ENCODE measurements around the gene DNAH2.

Gene DNAH2

DNA sequence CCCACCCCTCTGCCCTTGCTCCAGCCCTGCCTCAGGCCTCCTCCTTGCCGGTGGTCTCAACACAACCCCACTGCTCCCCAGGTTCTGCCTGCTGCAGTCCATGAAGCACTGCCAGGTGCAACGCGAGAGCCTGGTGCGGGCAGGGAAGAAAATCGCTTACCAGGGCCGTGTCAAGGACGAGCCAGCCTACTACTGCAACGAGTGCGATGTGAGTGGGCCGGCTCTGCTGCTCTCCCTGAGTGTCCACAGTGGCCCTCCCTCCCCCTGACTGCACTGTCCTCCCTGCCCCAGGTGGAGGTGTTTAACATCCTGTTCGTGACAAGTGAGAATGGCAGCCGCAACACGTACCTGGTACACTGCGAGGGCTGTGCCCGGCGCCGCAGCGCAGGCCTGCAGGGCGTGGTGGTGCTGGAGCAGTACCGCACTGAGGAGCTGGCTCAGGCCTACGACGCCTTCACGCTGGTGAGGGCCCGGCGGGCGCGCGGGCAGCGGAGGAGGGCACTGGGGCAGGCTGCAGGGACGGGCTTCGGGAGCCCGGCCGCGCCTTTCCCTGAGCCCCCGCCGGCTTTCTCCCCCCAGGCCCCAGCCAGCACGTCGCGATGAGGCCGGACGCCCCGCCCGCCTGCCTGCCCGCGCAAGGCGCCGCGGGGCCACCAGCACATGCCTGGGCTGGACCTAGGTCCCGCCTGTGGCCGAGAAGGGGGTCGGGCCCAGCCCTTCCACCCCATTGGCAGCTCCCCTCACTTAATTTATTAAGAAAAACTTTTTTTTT, 135.6 kb downstream of the DNAH2 start:
- DNase-seq (ENCODE audit: low read depth), result no peak
- no peak overlapping the region for H3K4me3 ChIP-seq (ENCODE audit: control insufficient read depth, low read depth, low read length)
- TF ChIP-seq, protein P1, sequence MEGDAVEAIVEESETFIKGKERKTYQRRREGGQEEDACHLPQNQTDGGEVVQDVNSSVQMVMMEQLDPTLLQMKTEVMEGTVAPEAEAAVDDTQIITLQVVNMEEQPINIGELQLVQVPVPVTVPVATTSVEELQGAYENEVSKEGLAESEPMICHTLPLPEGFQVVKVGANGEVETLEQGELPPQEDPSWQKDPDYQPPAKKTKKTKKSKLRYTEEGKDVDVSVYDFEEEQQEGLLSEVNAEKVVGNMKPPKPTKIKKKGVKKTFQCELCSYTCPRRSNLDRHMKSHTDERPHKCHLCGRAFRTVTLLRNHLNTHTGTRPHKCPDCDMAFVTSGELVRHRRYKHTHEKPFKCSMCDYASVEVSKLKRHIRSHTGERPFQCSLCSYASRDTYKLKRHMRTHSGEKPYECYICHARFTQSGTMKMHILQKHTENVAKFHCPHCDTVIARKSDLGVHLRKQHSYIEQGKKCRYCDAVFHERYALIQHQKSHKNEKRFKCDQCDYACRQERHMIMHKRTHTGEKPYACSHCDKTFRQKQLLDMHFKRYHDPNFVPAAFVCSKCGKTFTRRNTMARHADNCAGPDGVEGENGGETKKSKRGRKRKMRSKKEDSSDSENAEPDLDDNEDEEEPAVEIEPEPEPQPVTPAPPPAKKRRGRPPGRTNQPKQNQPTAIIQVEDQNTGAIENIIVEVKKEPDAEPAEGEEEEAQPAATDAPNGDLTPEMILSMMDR (conservative IDR thresholded peaks at IDR 0.05; ENCODE audit: control insufficient read depth, insufficient read depth, low read depth, low read length), result no peak

DNA sequence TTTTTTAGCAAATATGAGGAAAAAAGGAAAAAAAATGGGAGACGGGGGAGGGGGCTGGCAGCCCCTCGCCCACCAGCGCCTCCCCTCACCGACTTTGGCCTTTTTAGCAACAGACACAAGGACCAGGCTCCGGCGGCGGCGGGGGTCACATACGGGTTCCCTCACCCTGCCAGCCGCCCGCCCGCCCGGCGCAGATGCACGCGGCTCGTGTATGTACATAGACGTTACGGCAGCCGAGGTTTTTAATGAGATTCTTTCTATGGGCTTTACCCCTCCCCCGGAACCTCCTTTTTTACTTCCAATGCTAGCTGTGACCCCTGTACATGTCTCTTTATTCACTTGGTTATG, 136.1 kb downstream of the DNAH2 start:
- H3K4me3 ChIP-seq (ENCODE audit: control insufficient read depth, low read depth, low read length), result no peak overlapping the region
- TF ChIP-seq, protein P1 (conservative IDR thresholded peaks at IDR 0.05; ENCODE audit: control insufficient read depth, insufficient read depth, low read depth, low read length), result no peak
- DNase-seq (ENCODE audit: low read depth), result no peak

DNA sequence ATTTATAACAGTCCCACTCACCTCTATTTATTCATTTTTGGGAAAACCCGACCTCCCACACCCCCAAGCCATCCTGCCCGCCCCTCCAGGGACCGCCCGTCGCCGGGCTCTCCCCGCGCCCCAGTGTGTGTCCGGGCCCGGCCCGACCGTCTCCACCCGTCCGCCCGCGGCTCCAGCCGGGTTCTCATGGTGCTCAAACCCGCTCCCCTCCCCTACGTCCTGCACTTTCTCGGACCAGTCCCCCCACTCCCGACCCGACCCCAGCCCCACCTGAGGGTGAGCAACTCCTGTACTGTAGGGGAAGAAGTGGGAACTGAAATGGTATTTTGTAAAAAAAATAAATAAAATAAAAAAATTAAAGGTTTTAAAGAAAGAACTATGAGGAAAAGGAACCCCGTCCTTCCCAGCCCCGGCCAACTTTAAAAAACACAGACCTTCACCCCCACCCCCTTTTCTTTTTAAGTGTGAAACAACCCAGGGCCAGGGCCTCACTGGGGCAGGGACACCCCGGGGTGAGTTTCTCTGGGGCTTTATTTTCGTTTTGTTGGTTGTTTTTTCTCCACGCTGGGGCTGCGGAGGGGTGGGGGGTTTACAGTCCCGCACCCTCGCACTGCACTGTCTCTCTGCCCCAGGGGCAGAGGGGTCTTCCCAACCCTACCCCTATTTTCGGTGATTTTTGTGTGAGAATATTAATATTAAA, 136.7 kb downstream of the DNAH2 start:
- H3K4me3 ChIP-seq (ENCODE audit: control insufficient read depth, low read depth, low read length), result no peak overlapping the region
- TF ChIP-seq, protein P1 (conservative IDR thresholded peaks at IDR 0.05; ENCODE audit: control insufficient read depth, insufficient read depth, low read depth, low read length), result no peak
- no peak for DNase-seq (ENCODE audit: low read depth)

DNA sequence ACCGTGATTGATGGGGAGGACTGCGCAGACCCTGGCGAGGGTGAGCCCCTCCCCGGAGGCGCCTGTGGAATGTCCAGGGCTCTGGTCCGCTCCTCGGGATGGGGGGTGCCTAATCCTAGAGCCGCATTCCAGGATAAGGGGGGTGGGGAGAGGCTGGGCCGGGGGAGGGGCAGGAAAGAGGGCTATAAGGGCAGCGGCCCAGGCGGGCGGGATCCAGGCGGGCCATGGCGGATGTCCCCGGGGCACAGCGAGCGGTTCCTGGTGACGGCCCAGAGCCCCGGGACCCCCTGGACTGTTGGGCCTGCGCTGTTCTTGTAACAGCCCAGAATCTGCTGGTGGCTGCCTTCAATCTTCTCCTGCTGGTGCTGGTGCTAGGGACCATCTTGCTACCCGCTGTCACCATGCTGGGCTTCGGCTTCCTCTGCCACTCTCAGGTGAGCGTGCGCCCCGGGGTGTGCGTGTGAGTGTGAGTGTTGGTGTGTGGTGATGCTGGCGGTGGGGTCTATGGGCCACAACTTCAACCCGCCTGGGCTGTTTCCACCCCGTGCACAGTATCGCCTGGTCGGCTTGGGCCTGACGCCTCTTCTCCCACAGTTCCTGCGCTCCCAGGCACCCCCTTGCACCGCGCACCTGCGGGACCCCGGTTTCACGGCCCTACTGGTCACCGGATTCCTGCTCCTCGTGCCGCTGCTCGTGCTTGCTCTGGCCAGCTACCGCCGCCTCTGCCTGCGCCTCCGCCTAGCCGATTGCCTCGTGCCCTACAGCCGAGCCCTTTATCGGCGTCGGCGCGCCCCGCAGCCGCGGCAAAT, 137.5 kb downstream of the DNAH2 start, which contains the start of gene TMEM88:
Gene TMEM88, plus strand, starts transcription at position 216 of the 809 bp plus-strand sequence. Its CDS starts 9 bp downstream, at position 225.
- DNase-seq (ENCODE audit: low read depth), result no peak
- H3K4me3 ChIP-seq (ENCODE audit: control insufficient read depth, low read depth, low read length), result peak within 1 kb of the TSS; percentile 88
- TF ChIP-seq, protein P1 (conservative IDR thresholded peaks at IDR 0.05; ENCODE audit: control insufficient read depth, insufficient read depth, low read depth, low read length), result no peak

DNA sequence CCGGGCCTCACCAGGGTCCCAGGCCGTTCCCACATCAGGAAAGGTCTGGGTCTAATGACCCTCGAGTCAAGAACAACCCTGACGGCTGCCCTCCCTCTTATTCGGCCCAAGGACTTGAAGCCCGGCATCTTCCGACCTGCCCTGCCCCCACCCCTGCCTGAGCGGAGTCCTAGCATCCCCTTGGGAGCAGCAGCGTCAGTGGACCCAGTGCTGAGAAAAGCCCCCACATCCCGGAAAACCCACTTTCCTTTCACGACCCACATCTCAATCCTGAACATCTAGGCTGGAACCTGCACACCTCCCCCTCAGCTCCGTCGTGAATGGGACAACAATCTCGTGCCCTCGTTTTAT, 138.1 kb downstream of the DNAH2 start:
- DNase-seq (ENCODE audit: low read depth), result no peak
- peak overlapping the region; percentile 88 for H3K4me3 ChIP-seq (ENCODE audit: control insufficient read depth, low read depth, low read length)
- TF ChIP-seq, protein P1 (conservative IDR thresholded peaks at IDR 0.05; ENCODE audit: control insufficient read depth, insufficient read depth, low read depth, low read length), result no peak

DNA sequence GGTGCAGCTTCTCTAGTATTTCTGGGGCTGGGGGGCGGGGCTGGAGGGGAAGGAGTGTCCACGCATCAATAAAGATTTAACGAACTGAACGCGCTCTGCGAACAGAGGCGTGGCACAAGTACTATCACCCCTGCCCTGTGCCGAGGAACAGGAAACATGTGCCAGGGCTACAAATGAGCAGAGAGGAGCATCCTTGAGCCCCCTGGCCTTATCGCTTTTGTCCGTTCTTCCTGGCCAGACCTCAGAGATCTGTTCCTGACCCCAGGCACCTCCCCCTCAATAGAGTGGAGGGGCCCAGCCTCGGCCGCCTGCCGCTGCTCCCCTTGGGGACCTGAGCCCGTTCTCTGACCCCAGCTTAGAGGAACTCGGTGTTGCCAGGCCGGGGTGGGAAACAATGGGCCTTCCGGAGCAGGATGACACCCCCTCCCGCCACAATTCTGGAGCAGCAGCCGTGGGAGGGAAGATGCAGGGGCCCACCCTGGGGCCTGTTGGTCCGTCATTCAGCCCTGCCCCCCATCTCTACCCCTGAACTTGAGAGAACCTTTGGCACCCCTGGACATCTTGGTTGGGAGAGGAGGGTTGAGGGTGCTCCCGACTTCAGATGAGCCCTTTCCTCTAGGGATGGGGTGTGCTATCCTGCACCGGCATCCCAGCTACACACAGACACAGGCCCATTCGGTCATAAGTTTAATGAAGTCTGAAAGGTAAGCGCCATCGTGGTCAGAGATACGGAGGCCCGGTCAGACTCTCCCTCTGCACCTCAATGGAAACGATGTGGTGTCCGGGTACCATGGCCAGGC, 138.7 kb downstream of the DNAH2 start:
- peak overlapping the region; percentile 88 for H3K4me3 ChIP-seq (ENCODE audit: control insufficient read depth, low read depth, low read length)
- TF ChIP-seq, protein P1 (conservative IDR thresholded peaks at IDR 0.05; ENCODE audit: control insufficient read depth, insufficient read depth, low read depth, low read length), result no peak
- DNase-seq (ENCODE audit: low read depth), result peak; percentile 57
